Measurements from ENCODE around the gene PIEZO2.
"Not testable (repeated sequence)": the region's sequence is repeated elsewhere in the genome, so short reads cannot be mapped to it uniquely, and the experiment has no call there.

The PIEZO2 gene

DNA sequence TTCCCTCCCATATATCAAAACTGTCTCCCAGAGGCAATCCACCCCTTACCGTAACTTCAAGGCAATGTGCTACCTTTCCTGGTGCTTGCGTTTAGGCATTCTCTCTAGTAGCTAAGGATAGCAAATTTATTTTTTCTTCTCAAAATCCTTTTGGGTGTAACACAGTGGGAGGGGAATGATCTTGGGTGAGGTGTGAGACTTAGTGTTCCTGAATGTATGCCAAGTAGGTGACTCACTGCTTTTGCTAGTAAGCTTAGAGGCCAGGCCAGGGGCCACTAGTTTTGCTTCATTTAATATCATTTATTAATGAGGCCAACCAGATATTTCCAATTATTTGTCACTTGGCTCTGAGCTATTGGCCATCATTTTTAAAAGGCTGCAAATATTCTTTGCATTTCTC, 488.1 kb downstream of the PIEZO2 start:
- DNase-seq: no peak

DNA sequence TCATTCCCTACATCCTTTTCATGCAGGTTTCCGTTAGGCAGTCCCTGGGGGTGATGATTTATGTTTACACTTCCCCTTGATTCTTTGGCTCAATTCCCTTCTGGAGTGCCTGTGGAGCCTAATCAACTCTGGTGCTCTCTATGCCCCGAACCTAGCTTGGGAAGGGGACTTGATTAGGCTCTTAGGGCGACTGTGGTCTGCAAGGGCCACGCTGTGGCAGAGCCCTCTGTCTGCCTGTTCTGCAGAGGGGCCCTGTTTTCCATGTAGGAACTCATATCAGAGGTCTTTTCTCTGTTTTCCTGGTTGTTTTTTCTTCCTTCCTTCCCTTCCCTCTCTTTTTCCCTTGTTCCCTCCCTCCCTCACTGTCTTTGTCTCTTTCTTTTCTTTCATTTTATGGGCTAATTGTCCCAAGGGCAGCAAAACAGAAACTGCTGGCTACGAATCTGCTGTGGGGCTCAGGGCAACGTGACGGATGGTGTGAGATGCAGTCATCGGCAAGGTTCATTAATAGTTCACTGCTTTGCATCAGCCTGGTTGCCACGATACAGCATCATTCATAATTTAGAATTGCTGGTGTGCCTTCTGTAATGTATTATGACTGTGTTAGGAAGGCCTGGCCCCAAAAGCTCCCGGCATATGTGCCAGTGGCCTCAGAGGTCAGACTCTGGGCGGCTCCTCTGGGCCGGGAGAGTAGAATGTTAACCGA, 489.0 kb downstream of the PIEZO2 start:
- no peak for DNase-seq

DNA sequence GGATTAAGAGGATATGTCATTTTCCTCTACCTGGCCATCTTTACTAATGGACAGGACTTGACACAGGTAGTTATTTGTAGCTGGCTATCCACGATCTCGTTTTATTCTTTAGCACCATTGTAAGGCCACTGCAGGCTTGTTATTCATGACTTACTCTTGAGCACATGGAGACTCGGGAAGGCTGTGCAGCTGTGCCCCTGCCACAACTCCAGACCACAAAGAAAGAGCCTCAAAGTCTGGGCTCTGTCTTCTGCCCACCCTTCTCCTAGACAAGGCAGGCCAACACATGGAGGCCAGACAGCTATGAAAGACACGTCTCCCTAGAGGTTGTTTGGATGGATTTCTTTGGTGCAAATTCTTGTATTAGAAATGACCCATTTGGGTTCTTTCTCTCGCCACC, 489.8 kb downstream of the PIEZO2 start:
- no peak for DNase-seq

DNA sequence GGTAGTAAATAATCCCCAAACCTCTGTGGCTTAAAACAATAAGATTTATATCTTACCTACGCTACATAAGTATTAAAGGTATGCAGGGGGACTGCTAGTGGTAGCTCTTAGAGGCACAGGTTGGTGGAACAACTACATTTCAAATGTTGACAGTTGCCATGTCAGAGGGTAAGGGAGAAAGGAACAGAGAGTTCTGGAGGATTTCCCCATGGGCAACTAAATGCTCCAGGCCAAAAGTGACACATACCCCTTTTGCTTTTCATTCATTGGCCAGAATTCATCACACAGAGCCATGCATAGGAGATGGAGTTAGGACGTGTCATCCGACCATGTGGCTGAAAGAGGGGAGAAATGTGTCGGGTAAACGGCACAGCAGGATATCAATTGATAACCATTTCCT, 490.4 kb downstream of the PIEZO2 start:
- no peak for DNase-seq

DNA sequence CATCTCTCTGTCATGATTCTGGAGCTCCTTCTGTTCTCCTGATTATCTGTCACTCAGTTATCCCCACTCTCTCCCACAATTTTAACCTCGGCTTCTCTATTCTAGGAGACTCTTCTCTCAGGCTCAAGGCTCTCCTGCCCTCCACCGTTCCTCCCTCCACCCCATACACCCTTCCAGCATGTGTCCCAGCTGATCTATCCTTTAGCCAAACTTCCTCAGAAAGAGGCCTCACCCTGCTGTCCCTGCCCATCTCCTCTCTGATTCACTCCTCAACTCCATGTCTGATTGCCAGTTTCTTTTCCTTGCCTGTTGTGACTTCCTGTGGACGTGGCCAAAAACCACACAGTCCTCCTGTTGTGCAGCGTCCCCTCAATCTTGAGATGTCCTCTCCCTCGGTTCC, 505.4 kb downstream of the PIEZO2 start:
- DNase-seq: not testable (repeated sequence)

DNA sequence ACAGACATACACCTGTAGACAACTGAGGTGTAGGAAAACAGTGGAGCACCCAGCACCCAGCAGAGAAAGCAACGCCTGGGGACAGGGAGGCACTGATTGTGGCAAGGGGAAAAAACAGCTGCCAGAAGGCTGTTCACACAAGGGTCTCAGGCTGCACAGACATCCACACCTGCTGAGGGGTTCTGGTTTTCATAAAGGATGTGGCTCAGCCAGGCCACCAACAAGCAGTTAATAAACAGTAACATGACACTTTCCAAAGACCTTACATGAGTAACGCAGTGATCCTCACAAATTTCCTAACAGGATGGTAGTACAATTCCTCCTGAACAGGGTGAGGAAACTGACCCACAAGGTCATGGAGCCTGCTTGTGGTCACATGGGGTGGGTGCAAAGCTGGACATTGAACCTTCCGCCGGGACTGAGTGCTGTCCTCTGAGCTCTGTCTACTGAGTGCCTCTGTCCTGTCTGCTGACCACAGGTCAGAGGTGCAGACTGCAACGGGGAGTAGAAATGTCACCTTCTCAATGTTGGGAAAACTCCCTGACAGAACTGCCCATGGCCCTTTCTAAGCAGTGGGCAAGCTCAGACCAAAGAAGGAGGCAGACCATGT, 506.3 kb downstream of the PIEZO2 start:
- DNase-seq: not testable (repeated sequence)

DNA sequence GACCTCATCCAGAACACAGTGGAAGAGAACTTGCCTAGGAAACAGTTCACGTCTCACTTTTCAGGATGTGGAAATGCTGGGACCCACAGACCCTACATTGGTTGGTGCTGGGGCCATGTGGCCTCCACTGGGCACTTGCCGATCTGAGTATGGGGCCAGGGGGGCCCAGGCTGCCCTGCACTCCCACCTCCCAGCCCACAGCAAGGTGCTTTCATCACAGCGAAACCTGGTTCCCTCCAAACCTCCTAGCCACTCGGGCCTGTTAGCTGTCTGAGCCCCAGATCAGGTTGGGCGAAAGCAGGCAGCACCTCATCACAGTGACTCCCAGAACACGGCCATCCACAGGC, 510.9 kb downstream of the PIEZO2 start:
- not testable (repeated sequence) for DNase-seq

DNA sequence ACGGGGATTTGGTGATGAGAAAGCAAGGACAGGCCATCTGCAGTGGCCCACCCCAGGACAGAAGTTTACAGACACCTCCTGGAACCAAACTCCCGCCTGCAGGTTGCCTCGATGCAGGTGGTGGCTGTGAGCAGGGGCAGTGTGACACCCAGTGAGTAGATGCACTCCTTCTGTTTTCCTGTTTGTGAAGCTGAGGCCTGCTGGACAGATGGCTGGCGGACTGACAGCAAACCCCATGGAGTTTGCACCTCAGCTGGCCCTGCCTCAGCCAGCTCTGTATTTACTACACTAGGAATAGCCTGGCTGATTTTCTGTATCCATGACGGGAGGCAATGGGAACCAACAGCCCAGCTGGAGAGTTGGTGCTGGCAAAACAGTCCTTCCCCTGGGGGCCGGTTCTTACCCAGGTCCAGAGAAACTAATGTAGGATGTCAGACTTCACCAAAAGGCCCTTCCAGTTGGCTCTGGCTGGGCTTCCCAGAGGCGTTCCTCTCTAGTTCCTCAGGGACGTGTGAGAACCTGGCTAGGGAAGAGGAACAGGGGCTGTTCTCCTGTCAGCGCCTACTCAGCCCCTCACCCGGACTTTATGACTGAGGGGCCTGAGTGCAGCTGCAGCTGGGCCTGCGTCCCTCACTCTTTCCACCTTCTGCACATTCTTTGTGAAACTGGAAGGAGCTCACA, 511.4 kb downstream of the PIEZO2 start:
- not testable (repeated sequence) for DNase-seq

DNA sequence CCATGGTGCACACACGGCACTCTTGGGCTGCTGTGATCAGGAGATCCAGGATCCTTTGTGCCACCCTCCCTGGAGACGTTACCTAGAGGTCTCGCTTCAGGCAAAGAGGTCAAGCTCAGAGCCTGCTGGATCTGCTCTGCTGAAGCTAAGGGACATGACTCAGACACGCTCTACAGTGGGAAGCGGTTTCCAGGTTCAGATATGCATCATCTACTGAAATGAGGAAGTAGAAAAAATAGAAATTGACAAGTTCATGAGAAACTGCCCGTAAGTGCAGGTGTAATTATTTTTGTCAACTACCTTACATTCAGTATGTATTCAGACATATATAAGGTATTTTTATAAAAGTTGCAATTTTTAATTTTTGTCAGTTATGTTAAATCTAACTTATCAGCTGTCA, 520.3 kb downstream of the PIEZO2 start:
- DNase-seq: peak in 1 of 2 donors; percentile 28

DNA sequence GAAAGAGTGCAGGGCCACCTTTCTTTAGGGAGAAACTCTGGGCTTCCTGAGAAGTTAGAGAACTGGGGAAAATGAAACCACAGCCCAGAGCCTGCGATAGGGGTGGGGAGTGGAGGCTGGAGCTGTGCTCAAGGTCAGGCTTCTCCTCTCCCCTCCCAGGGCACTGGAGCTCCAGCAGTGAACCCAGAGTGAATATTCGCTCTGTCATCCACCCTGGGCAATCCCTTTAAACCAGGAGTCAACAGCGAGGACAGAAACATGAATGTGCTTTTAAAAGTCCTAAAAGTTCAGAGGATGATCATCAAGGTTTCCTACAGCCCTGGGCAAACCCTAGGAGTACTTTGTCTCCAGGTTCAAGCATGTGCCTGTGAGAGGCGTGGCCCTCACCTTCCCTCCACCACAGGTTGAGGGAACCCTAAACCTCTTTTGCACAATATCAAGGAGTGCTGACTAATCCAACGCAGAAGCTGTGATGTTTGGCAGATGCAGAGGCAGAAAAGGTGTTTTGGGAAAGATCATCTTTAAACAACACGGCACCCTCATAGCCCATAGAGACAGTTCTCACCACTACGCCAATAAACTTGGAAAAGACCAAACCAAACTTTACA, 522.7 kb downstream of the PIEZO2 start:
- not testable (repeated sequence) for DNase-seq

DNA sequence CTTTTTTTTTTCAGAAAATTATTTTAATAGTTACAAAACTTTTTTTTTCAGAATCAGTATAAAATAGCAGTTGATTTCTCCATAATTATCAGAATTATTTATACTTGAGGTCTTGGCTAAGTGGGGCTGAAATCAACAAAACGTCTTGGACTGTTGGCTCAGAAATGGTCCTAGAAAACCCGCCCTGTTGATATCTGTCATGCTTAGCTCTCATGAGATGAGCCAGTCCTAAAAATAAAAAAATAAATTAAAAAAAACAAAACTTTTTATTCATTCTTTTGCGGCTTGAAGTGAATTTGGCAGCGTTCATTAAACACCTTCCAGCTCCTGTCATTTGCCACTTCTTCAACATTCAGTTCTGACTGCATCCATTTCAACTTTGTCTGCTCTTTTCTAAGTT, 525.8 kb downstream of the PIEZO2 start:
- not testable (repeated sequence) for DNase-seq

DNA sequence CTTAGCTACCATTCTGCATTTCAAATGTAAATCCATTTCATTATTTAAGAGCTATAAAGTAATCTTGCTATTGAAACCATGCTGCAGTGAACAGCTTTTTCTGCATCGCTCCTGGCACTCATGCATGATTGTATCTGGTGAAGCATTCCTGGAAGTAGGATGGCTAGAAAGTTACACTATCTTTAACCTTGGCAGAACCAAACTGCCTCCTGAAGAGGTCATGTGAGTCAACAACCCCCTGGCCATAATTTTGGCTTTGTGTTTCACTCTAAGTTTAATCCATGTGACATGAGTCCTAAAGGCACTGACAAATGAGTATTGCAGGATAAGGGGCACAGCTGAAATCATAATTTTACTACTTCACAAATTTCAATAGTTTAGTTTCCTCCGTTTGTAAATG, 526.4 kb downstream of the PIEZO2 start:
- DNase-seq: not testable (repeated sequence)

DNA sequence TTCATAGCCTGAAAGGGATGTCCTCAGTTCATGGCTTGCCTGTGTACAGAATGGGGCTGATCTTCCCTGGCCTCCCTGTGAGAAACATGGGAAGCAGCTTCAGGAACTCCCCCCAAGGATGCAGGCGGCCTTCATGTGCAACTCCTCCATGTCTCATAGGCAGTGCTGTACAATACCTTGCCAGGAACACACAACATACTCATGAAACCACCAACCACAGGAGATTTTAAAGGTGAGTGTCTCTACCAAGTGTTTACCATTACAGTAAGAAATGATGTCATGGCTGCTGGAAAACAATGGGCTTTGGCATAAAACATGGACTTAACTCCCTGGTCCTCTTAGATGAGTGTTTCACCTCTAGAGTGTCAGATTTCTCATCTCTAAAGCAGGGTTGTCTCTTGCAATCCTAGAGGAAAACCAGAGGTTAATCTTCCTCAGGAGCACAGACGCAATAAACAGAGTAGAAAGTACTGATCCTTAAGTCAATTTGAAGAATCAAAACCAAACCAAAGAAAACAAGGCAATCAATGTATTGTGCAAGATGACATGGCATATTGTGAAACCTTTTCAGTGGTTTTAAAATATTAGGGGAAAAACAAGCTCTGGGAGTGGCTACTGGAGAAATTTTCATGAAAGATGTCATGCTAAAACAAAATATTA, 528.6 kb downstream of the PIEZO2 start:
- not testable (repeated sequence) for DNase-seq

Data from CD4-positive, alpha-beta T cell treated with Interleukin-1 beta for 1 hour (primary cell).